AG09309 (cell line): ENCODE results near the gene RPN2.
A peak's percentile ranks its signal among the peaks of the same experiment; 100 is the strongest.

Experiments used
- DNase-seq: peaks from one replicate; pipeline ENCODE4 v3.0.0-alpha.2; 2010; ENCODE audit warnings: low read depth
- H3K4me3 ChIP-seq: 2 replicates; pipeline ENCODE4 v1.5.1; 2011; ENCODE audit warnings: mild to moderate bottlenecking, low read depth, low read length, moderate library complexity; ENCODE audit not compliant: control insufficient read depth
- TF ChIP-seq, protein P1 (sequence below): IDR thresholded peaks from 2 replicates; pipeline ENCODE4 v1.5.1; 2011; ENCODE audit warnings: mild to moderate bottlenecking, low read depth, low read length, inconsistent platforms; ENCODE audit not compliant: insufficient read depth, control insufficient read depth; ENCODE audit errors: missing control alignments

The RPN2 gene

DNA sequence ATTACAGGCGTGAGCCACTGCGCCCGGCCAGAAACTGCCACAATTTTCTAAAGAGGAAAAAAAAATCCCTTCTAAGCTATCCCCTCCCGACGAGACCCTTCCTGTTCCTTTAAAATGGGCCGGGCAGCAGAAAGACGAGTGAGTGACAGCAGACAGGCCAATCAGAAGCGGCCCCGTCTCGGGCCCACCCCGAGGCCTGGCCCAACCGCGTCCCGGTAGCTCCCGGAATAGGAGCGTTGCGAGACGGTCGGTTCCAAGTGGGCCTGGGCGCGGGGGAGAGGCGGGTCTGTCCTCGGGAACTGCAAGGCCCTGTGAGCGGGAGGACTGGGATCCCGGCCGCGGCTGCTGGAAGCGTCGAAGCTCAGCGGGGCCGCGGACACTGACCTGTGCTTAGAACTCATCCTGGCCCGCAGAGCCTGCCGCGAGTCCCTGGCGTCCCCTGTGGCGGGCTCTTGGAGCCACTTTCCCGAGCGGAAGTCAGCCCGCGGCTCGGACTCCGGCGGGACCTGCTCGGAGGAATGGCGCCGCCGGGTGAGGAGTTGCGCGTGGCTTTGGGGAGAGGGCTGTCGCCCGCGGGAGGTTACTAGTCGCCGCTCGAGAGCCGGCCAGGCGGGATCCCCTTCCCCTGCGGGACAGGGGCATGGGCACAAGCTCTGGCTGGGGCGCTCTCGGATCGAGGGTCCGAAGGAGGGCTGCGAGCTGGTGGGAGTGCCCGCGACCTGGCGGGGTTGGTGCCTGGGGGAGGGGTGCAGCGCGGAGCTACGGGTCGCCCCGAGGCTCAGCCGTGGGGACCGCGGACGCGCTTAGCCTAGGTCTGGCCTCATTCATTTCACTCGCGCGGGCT, at the start of gene RPN2, which contains the start of gene MROH8:
RPN2 (plus strand) TSS at position 492 of the 844 bp plus-strand sequence; CDS start at position 519, 27 bp downstream.
MROH8 (minus strand) TSS at position 710 of the 844 bp plus-strand sequence.
- TF ChIP-seq, protein P1, sequence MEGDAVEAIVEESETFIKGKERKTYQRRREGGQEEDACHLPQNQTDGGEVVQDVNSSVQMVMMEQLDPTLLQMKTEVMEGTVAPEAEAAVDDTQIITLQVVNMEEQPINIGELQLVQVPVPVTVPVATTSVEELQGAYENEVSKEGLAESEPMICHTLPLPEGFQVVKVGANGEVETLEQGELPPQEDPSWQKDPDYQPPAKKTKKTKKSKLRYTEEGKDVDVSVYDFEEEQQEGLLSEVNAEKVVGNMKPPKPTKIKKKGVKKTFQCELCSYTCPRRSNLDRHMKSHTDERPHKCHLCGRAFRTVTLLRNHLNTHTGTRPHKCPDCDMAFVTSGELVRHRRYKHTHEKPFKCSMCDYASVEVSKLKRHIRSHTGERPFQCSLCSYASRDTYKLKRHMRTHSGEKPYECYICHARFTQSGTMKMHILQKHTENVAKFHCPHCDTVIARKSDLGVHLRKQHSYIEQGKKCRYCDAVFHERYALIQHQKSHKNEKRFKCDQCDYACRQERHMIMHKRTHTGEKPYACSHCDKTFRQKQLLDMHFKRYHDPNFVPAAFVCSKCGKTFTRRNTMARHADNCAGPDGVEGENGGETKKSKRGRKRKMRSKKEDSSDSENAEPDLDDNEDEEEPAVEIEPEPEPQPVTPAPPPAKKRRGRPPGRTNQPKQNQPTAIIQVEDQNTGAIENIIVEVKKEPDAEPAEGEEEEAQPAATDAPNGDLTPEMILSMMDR = no peak
- DNase-seq = peak; percentile 92
- H3K4me3 ChIP-seq = peak within 1 kb of the TSS; percentile 85

- H3K4me3 ChIP-seq = no peak overlapping the region
- TF ChIP-seq, protein P1 = no peak
Measured at GRCh38 chr20:37131486-37131885, 47.6 kb upstream of the RPN2 start.

GRCh38 chr20:37133952-37134351, 45.2 kb upstream of the RPN2 start:
- DNase-seq = no peak
- TF ChIP-seq, protein P1 = no peak
- no peak overlapping the region for H3K4me3 ChIP-seq

More at GRCh38 chr20:37131486-37131885, 47.6 kb upstream of the RPN2 start:
- no peak for DNase-seq

GRCh38 chr20:37137547-37137946, 41.6 kb upstream of the RPN2 start:
- no peak for DNase-seq
- TF ChIP-seq, protein P1 = no peak
- no peak overlapping the region for H3K4me3 ChIP-seq

DNA sequence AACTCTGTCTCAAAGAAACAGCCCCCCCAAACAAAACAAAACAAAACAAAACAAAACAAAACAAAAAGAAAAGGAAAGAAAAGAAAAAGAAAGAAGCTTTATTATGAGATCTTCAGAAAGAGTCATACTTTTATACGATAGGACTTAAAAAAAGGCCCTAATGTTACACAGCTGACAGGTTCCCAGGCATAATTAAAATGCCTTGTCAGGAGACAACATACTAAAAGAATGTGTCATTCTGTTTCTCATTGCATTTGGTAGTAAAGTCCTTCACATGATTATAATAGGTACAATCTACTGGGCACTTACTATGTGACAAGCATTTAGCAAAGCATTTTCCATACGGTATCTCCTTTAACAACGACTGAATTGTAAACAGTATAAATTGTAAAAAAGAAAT, 36.4 kb upstream of the RPN2 start:
- DNase-seq = peak; percentile 1

DNA sequence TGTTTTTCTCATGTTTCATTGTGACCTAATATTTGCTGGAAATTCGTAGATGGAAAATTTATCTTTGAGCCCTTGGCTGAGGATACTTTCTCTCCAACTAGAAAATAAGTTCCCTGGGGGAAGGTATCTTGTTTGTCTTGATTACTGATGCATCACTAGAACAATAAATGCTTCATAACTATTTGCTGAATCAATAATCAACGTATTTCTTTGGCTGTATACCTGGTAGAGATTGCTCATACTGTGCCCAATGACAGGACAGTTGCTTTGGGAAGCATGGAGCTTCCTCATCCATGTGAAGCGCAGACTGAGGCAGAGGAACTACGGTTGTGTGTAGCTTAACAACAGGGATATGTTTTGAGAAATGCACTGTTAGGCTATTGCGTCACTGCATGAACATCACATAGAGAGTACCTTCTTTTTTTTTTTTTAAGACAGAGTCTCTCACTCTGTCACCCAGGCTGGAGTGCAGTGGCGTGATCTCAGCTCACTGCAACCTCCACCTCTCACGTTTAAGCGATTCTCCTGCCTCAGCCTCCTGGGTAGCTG, 34.2 kb upstream of the RPN2 start:
- no peak overlapping the region for H3K4me3 ChIP-seq
- TF ChIP-seq, protein P1 = no peak
- no peak for DNase-seq

More for the DNA sequence above, 36.4 kb upstream of the RPN2 start:
- TF ChIP-seq, protein P1 = no peak
- no peak overlapping the region for H3K4me3 ChIP-seq
